Keratinocyte (primary cell): ENCODE results near the gene TEX55. TPM values are rescaled to one million over a fixed set of nuclear protein-coding genes. Genes with fewer than 3 reads are reported as not detected.

Experiments
- DNase-seq: peaks from one replicate; pipeline ENCODE4 v3.0.0-alpha.2; 2011; ENCODE audit warnings: low read depth, missing footprints, low spot score
- FAIRE-seq: peaks from 2 replicates; lab custom pipeline; 2011; peaks lifted over from hg19 to GRCh38; lab: Jason Lieb, UNC
- H2AFZ ChIP-seq: 2 replicates; pipeline ENCODE4 v1.6.0; 2012; ENCODE audit warnings: low read length, control low read depth, inconsistent platforms; ENCODE audit not compliant: control insufficient read depth
- H3K27ac ChIP-seq: 2 replicates; pipeline ENCODE4 v1.5.1; 2011; ENCODE audit warnings: low read length; ENCODE audit not compliant: control insufficient read depth, insufficient read depth
- H3K27me3 ChIP-seq: 3 replicates; pipeline ENCODE4 v1.6.0; 2011; ENCODE audit warnings: low read length; ENCODE audit not compliant: control insufficient read depth, insufficient read depth; ENCODE audit errors: extremely low read depth
- H3K36me3 ChIP-seq, 2 experiments: 2 replicates in 1 of 2; 3 replicates in 1 of 2; pipeline ENCODE4 v1.5.1; 2011; ENCODE audit warnings: low read length in 2 of 2, mild to moderate bottlenecking in 1 of 2; ENCODE audit not compliant: control insufficient read depth in 2 of 2, insufficient read depth in 2 of 2; ENCODE audit errors: extremely low read depth in 1 of 2
- H3K4me1 ChIP-seq: 3 replicates; pipeline ENCODE4 v1.5.1; 2011; ENCODE audit warnings: low read length; ENCODE audit not compliant: control insufficient read depth, insufficient read depth; ENCODE audit errors: extremely low read depth
- H3K4me2 ChIP-seq: 3 replicates; pipeline ENCODE4 v1.6.0; 2011; ENCODE audit warnings: low read depth, low read length; ENCODE audit not compliant: control insufficient read depth, insufficient read depth; ENCODE audit errors: extremely low read depth
- H3K4me3 ChIP-seq, 3 experiments: fragments of 200-600 bp in 1 of 3; sonication (generic) in 1 of 3; 2 replicates in 2 of 3; 3 replicates in 1 of 3; pipeline ENCODE4 v1.5.1; 2011 to 2016; ENCODE audit warnings: low read length in 3 of 3, mild to moderate bottlenecking in 3 of 3, control low read depth in 2 of 3, inconsistent platforms in 1 of 3, low read depth in 1 of 3, mixed read lengths in 1 of 3, mixed run types in 1 of 3, moderate library complexity in 1 of 3; ENCODE audit not compliant: control insufficient read depth in 2 of 3, insufficient read depth in 2 of 3; ENCODE audit errors: extremely low read depth in 1 of 3
- H3K79me2 ChIP-seq: 2 replicates; pipeline ENCODE4 v1.6.0; 2012; ENCODE audit warnings: low read length; ENCODE audit not compliant: control insufficient read depth, insufficient read depth
- H3K9ac ChIP-seq: 3 replicates; pipeline ENCODE4 v1.6.0; 2011; ENCODE audit warnings: low read length; ENCODE audit not compliant: control insufficient read depth, insufficient read depth; ENCODE audit errors: extremely low read depth
- H3K9me1 ChIP-seq: 3 replicates; pipeline ENCODE4 v1.6.0; 2011; ENCODE audit warnings: low read length; ENCODE audit not compliant: control insufficient read depth, insufficient read depth; ENCODE audit errors: extremely low read depth
- H3K9me3 ChIP-seq: 2 replicates; pipeline ENCODE4 v1.5.1; 2012; ENCODE audit warnings: low read depth, low read length; ENCODE audit not compliant: control insufficient read depth
- H4K20me1 ChIP-seq: 3 replicates; pipeline ENCODE4 v1.6.0; 2011; ENCODE audit warnings: low read length; ENCODE audit not compliant: control insufficient read depth, insufficient read depth; ENCODE audit errors: extremely low read depth
- CTCF ChIP-seq, 3 experiments: IDR thresholded peaks in 1 of 3; conservative IDR thresholded peaks in 1 of 3; optimal IDR thresholded peaks in 1 of 3; 2 replicates in 2 of 3; 3 replicates in 1 of 3; pipeline versions ENCODE3 to v1.5.1; 2011; ENCODE audit warnings: low read length in 3 of 3, mild to moderate bottlenecking in 3 of 3, moderate library complexity in 2 of 3, control low read depth in 1 of 3, inconsistent platforms in 1 of 3; ENCODE audit not compliant: insufficient read depth in 2 of 3; ENCODE audit errors: extremely low read depth in 1 of 3
- EZH2 ChIP-seq: IDR thresholded peaks from one replicate; pipeline ENCODE4 v1.6.1; 2012; ENCODE audit warnings: inconsistent platforms, mild to moderate bottlenecking, low read length, moderate library complexity
- dilution Hi-C: fragments of 300-500 bp; cut with MboI; formaldehyde crosslinking; loops from one replicate; pipeline ENCODE4 v1.7.0; 2020; ENCODE audit warnings: low sequenced_read_pairs; ENCODE audit not compliant: extremely low pct_ligation_motif_present
- polyA plus RNA-seq, 5 experiments: library from polyadenylated mRNA; depleted of rRNA in 3 of 5; stranded (reverse) in 3 of 5; stranded (forward) in 1 of 5; unstranded in 1 of 5; fragments of >200 nt; gene quantifications; 1 replicate in 1 of 5; 2 replicates in 3 of 5; 3 replicates in 1 of 5; pipeline versions ENCODE4 v1.2.1 to v1.2.3, GENCODE V29; 2011 to 2012; ENCODE audit warnings: missing spikeins in 2 of 5, low read depth in 1 of 5, low replicate concordance in 1 of 5

Gene TEX55
- polyA plus RNA-seq, 1 donor (not counting 4 experiments of a cell fraction or from before 2014, with no cell fraction given): not detected

- no peak overlapping the region for H3K4me2 ChIP-seq
- H2AFZ ChIP-seq: no peak overlapping the region
- H3K4me1 ChIP-seq: peaks cover 6% of the 10 kb centered on the region
- dilution Hi-C loops: no loop called here
- H3K36me3 ChIP-seq: no peaks in the 10 kb centered on the region
- FAIRE-seq (no peak), DNase-seq (no peak)
- no peak overlapping the region for H3K9ac ChIP-seq
- no peak overlapping the region for H3K4me3 ChIP-seq
- TF ChIP-seq EZH2 (no peak), CTCF (optimal IDR thresholded peaks at IDR 0.05 in 1 of 3, IDR thresholded peaks at IDR 0.05 in 1 of 3, conservative IDR thresholded peaks at IDR 0.05 in 1 of 3; ENCODE audit: extremely low read depth in 1 of 3, insufficient read depth in 2 of 3, low read length in 3 of 3) (no peak)
- H3K9me3 ChIP-seq: no peaks in the 10 kb centered on the region
- H3K79me2 ChIP-seq: no peaks in the 10 kb centered on the region
- H3K27ac ChIP-seq: no peak overlapping the region
- no peaks in the 10 kb centered on the region for H3K27me3 ChIP-seq
- no peaks in the 10 kb centered on the region for H3K9me1 ChIP-seq
- no peaks in the 10 kb centered on the region for H4K20me1 ChIP-seq
Observed at GRCh38 chr3:119156868-119157267, 10.9 kb downstream of the TEX55 start.

- no peak for TF ChIP-seq EZH2
- FAIRE-seq (no peak), DNase-seq (no peak)
- Histone ChIP-seq H3K27me3 (no peaks in the 10 kb centered on the region), H3K4me3 (no peak overlapping the region), H3K4me1 (peaks cover 6% of the 10 kb centered on the region), H3K9me1 (no peaks in the 10 kb centered on the region), H3K4me2 (no peak overlapping the region), H3K36me3 (no peaks in the 10 kb centered on the region), H3K27ac (no peak overlapping the region), H3K79me2 (no peaks in the 10 kb centered on the region), H4K20me1 (no peaks in the 10 kb centered on the region), H3K9ac (no peak overlapping the region), H2AFZ (no peak overlapping the region), H3K9me3 (no peaks in the 10 kb centered on the region)
- dilution Hi-C loops: no loop called here
Observed at GRCh38 chr3:119157971-119158370, 12.0 kb downstream of the TEX55 start.

GRCh38 chr3:119160361-119160760 lies 14.4 kb downstream of the TEX55 start:
- no peak overlapping the region for H3K4me3 ChIP-seq
- no peaks in the 10 kb centered on the region for H3K27me3 ChIP-seq
- H3K36me3 ChIP-seq: no peaks in the 10 kb centered on the region
- H3K4me2 ChIP-seq: no peak overlapping the region
- H3K79me2 ChIP-seq: no peaks in the 10 kb centered on the region
- H3K4me1 ChIP-seq: peaks cover 6% of the 10 kb centered on the region
- no peaks in the 10 kb centered on the region for H3K9me1 ChIP-seq
- TF ChIP-seq CTCF (optimal IDR thresholded peaks at IDR 0.05 in 1 of 3, IDR thresholded peaks at IDR 0.05 in 1 of 3, conservative IDR thresholded peaks at IDR 0.05 in 1 of 3; ENCODE audit: extremely low read depth in 1 of 3, insufficient read depth in 2 of 3, low read length in 3 of 3) (no peak), EZH2 (no peak)
- no peaks in the 10 kb centered on the region for H4K20me1 ChIP-seq
- H3K9me3 ChIP-seq: no peaks in the 10 kb centered on the region
- dilution Hi-C loops: no loop called here
- H3K27ac ChIP-seq: no peak overlapping the region
- no peak overlapping the region for H3K9ac ChIP-seq
- DNase-seq (no peak), FAIRE-seq (no peak)
- no peak overlapping the region for H2AFZ ChIP-seq
